Nephron progenitor cell (in vitro differentiated cells): ENCODE data around the gene RAB11FIP3.

Source experiments
- DNase-seq: peaks from one replicate; pipeline ENCODE4 v3.0.0; 2021
- H3K27ac Mint-ChIP-seq: 2 replicates; pipeline ENCODE4 v1.8.0; 2021; ENCODE audit warnings: mild to moderate bottlenecking, moderate library complexity, mixed read lengths
- H3K27me3 Mint-ChIP-seq: 2 replicates; pipeline ENCODE4 v1.8.0; 2021; ENCODE audit warnings: mild to moderate bottlenecking, low read depth, mixed read lengths; ENCODE audit not compliant: poor library complexity
- H3K36me3 Mint-ChIP-seq: 2 replicates; pipeline ENCODE4 v1.8.0; 2021; ENCODE audit warnings: low read depth, mixed read lengths
- H3K4me1 Mint-ChIP-seq: 2 replicates; pipeline ENCODE4 v1.8.0; 2021; ENCODE audit warnings: mixed read lengths
- H3K4me3 Mint-ChIP-seq: 2 replicates; pipeline ENCODE4 v1.8.0; 2021; ENCODE audit warnings: mild to moderate bottlenecking, moderate library complexity, mixed read lengths
- H3K9me3 Mint-ChIP-seq: 2 replicates; pipeline ENCODE4 v1.8.0; 2021; ENCODE audit warnings: mild to moderate bottlenecking, moderate library complexity, mixed read lengths
- TF ChIP-seq, protein P1 (sequence below): fragments of 200-600 bp; sonication (generic); IDR thresholded peaks from 2 replicates; pipeline ENCODE4 v1.5.0; 2021; ENCODE audit warnings: antibody characterized with exemption

RAB11FIP3 gene

GRCh38 chr16:378821-379182, 46.6 kb upstream of the RAB11FIP3 start:
- DNase-seq, result no peak
- Mint-ChIP-seq H3K9me3 (no peaks in the 10 kb centered on the region), H3K4me3 (no peak overlapping the region), H3K27me3 (peaks cover 16% of the 10 kb centered on the region), H3K4me1 (peaks cover 28% of the 10 kb centered on the region), H3K36me3 (no peaks in the 10 kb centered on the region), H3K27ac (no peak overlapping the region)
- TF ChIP-seq, protein P1, sequence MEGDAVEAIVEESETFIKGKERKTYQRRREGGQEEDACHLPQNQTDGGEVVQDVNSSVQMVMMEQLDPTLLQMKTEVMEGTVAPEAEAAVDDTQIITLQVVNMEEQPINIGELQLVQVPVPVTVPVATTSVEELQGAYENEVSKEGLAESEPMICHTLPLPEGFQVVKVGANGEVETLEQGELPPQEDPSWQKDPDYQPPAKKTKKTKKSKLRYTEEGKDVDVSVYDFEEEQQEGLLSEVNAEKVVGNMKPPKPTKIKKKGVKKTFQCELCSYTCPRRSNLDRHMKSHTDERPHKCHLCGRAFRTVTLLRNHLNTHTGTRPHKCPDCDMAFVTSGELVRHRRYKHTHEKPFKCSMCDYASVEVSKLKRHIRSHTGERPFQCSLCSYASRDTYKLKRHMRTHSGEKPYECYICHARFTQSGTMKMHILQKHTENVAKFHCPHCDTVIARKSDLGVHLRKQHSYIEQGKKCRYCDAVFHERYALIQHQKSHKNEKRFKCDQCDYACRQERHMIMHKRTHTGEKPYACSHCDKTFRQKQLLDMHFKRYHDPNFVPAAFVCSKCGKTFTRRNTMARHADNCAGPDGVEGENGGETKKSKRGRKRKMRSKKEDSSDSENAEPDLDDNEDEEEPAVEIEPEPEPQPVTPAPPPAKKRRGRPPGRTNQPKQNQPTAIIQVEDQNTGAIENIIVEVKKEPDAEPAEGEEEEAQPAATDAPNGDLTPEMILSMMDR, result no peak

GRCh38 chr16:379183-379960, 46.1 kb upstream of the RAB11FIP3 start:
- TF ChIP-seq, protein P1, result no peak
- Mint-ChIP-seq H3K4me1 (peaks cover 33% of the 10 kb centered on the region), H3K27ac (no peak overlapping the region), H3K36me3 (no peaks in the 10 kb centered on the region), H3K9me3 (no peaks in the 10 kb centered on the region), H3K27me3 (peaks cover 16% of the 10 kb centered on the region), H3K4me3 (no peak overlapping the region)
- no peak for DNase-seq

GRCh38 chr16:379961-380761, 45.3 kb upstream of the RAB11FIP3 start:
- no peak overlapping the region for H3K27ac Mint-ChIP-seq
- no peaks in the 10 kb centered on the region for H3K9me3 Mint-ChIP-seq
- no peaks in the 10 kb centered on the region for H3K36me3 Mint-ChIP-seq
- peaks cover 38% of the 10 kb centered on the region for H3K4me1 Mint-ChIP-seq
- no peak for DNase-seq
- TF ChIP-seq, protein P1, result no peak
- H3K4me3 Mint-ChIP-seq, result peak overlapping the region; percentile 76
- H3K27me3 Mint-ChIP-seq, result peaks cover 16% of the 10 kb centered on the region

DNA sequence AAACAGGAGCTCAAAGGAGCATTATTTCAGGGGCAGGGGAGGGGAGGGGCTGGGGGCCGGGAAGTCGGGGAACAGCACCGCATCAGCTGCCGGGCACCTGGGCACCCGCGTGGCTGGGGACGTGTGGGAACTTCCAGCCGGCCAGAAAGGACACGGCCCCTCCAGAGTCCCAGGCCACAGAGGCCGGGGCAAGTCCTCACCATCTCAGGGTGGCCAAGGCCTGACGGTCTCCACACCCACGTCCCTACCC, 44.8 kb upstream of the RAB11FIP3 start:
- Mint-ChIP-seq H3K4me1 (peaks cover 40% of the 10 kb centered on the region), H3K36me3 (no peaks in the 10 kb centered on the region), H3K9me3 (no peaks in the 10 kb centered on the region), H3K4me3 (peak overlapping the region; percentile 81), H3K27ac (no peak overlapping the region), H3K27me3 (peaks cover 16% of the 10 kb centered on the region)
- TF ChIP-seq, protein P1, result no peak
- DNase-seq, result no peak

DNA sequence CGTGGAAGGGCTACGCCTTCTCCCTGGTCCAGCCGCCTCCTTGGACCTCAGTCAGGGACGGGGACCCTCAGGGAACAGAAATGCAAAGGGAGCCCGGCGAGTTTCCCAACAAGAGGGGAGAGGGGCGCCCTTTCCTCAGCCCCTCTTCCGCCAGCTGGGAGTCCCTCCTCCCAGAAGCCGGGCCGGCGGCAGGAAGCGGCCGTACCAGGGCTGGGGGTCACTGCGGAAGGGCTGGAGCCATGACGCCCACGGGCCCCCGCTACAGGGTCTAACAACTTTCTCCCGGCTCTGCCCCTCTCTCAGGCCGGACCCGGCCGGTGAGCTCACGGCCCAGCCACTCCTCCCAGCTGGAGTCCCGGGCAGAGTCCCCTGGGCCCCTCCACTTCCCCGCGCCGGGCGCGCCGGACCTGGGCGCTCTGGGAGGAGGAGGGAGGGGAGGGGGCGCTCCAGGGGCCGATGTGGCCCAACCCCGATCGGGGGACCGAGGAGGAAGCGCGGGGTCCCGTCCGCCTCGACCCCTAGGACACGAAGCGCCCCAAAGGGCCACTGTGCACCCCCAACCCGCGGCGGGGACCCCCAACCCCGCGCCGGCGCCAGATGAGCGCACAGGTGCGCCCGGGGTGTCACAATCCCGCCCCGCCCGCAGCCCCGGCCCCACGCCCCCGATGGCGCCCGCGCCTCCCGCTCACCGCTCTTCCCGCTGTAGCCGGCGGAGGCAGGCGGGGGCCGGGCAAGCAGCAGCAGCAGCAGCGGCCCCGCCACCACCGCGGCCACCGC, 44.2 kb upstream of the RAB11FIP3 start:
- TF ChIP-seq, protein P1, result no peak
- peak overlapping the region; percentile 81 for H3K4me3 Mint-ChIP-seq
- peaks cover 16% of the 10 kb centered on the region for H3K27me3 Mint-ChIP-seq
- no peaks in the 10 kb centered on the region for H3K9me3 Mint-ChIP-seq
- DNase-seq, result peak; percentile 50
- peaks cover 45% of the 10 kb centered on the region for H3K4me1 Mint-ChIP-seq
- no peaks in the 10 kb centered on the region for H3K36me3 Mint-ChIP-seq
- no peak overlapping the region for H3K27ac Mint-ChIP-seq
